HCT116 (cell line): Measurements from ENCODE around the gene ROR2.

Experiments used
- EZH2 ChIP-seq: fragments of 200-600 bp; sonication (generic); IDR thresholded peaks from 2 replicates; pipeline ENCODE4 v1.6.1; 2017; ENCODE audit warnings: antibody characterized with exemption, mixed run types
- EZH2phosphoT487 ChIP-seq: fragments of 200-600 bp; IDR thresholded peaks from 2 replicates; pipeline ENCODE4 v1.6.1; 2018; ENCODE audit warnings: antibody characterized with exemption, borderline replicate concordance
- JUND ChIP-seq: IDR thresholded peaks from 2 replicates; pipeline ENCODE4 v1.6.1; 2012
- POLR2A ChIP-seq: IDR thresholded peaks from 2 replicates; pipeline ENCODE4 v1.7.0; 2011; ENCODE audit warnings: borderline replicate concordance; ENCODE audit not compliant: insufficient read depth, insufficient read length; ENCODE audit errors: extremely low read depth
- POLR2AphosphoS5 ChIP-seq: IDR thresholded peaks from 2 replicates; pipeline ENCODE4 v1.6.1; 2011; ENCODE audit warnings: mild to moderate bottlenecking, low read depth, low read length, moderate library complexity
- RAD21 ChIP-seq: IDR thresholded peaks from 2 replicates; pipeline ENCODE4 v1.6.1; 2012; ENCODE audit warnings: low read depth, mild to moderate bottlenecking
- SIN3A ChIP-seq: IDR thresholded peaks from 2 replicates; pipeline ENCODE4 v1.6.1; 2012; ENCODE audit warnings: low read depth
- SP1 ChIP-seq: IDR thresholded peaks from 2 replicates; pipeline ENCODE4 v1.6.1; 2012; ENCODE audit warnings: low read depth
- YY1 ChIP-seq: IDR thresholded peaks from 2 replicates; pipeline ENCODE4 v1.6.1; 2011; ENCODE audit warnings: low read length, low read depth, moderate library complexity, mild to moderate bottlenecking; ENCODE audit not compliant: insufficient replicate concordance; ENCODE audit errors: extremely low read depth
- TF ChIP-seq, protein P1 (sequence below), 3 experiments: fragments of 200-600 bp in 1 of 3; sonication (generic) in 1 of 3; IDR thresholded peaks in 2 of 3; conservative IDR thresholded peaks in 1 of 3; 2 replicates each; pipeline ENCODE4 v1.5.1; 2012 to 2017; ENCODE audit warnings: low read depth in 2 of 3, low read length in 2 of 3, antibody characterized with exemption in 1 of 3, borderline replicate concordance in 1 of 3, control low read depth in 1 of 3, mild to moderate bottlenecking in 1 of 3, mixed read lengths in 1 of 3, mixed run types in 1 of 3, moderate library complexity in 1 of 3; ENCODE audit not compliant: insufficient read depth in 1 of 3
- TF ChIP-seq, protein P2 (sequence below): IDR thresholded peaks from 2 replicates; pipeline ENCODE4 v1.6.1; 2012; ENCODE audit warnings: low read depth
- TF ChIP-seq, protein P3 (sequence below): IDR thresholded peaks from 2 replicates; pipeline ENCODE4 v1.6.1; 2012

DNA sequence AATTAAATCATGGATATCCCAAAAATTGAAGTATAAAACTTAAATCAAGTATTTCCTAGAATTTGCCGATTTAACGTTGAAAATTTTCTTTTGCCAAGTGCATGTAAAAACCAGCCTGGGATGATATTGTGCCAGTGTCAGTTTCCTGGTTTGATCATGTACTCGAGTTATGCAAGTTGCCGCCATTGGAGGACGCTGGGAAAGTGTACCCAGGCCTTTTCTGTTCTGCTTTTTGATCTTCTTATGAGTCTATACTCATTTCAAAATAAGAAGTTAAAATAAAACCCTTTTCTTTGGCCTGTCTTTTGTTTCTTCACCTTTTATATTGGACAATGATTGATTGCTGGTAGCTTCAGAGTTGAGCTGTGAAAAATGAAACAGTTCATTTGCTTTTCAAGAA, 433.3 kb downstream of the ROR2 start:
- TF ChIP-seq, protein P1, sequence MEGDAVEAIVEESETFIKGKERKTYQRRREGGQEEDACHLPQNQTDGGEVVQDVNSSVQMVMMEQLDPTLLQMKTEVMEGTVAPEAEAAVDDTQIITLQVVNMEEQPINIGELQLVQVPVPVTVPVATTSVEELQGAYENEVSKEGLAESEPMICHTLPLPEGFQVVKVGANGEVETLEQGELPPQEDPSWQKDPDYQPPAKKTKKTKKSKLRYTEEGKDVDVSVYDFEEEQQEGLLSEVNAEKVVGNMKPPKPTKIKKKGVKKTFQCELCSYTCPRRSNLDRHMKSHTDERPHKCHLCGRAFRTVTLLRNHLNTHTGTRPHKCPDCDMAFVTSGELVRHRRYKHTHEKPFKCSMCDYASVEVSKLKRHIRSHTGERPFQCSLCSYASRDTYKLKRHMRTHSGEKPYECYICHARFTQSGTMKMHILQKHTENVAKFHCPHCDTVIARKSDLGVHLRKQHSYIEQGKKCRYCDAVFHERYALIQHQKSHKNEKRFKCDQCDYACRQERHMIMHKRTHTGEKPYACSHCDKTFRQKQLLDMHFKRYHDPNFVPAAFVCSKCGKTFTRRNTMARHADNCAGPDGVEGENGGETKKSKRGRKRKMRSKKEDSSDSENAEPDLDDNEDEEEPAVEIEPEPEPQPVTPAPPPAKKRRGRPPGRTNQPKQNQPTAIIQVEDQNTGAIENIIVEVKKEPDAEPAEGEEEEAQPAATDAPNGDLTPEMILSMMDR (IDR thresholded peaks at IDR 0.05 in 2 of 3, conservative IDR thresholded peaks at IDR 0.05 in 1 of 3; ENCODE audit: borderline replicate concordance in 1 of 3, insufficient read depth in 1 of 3, low read depth in 2 of 3, low read length in 2 of 3) = no peak
- no peak for TF ChIP-seq POLR2A
- TF ChIP-seq YY1 = no peak
- no peak for TF ChIP-seq SIN3A
- TF ChIP-seq, protein P2, sequence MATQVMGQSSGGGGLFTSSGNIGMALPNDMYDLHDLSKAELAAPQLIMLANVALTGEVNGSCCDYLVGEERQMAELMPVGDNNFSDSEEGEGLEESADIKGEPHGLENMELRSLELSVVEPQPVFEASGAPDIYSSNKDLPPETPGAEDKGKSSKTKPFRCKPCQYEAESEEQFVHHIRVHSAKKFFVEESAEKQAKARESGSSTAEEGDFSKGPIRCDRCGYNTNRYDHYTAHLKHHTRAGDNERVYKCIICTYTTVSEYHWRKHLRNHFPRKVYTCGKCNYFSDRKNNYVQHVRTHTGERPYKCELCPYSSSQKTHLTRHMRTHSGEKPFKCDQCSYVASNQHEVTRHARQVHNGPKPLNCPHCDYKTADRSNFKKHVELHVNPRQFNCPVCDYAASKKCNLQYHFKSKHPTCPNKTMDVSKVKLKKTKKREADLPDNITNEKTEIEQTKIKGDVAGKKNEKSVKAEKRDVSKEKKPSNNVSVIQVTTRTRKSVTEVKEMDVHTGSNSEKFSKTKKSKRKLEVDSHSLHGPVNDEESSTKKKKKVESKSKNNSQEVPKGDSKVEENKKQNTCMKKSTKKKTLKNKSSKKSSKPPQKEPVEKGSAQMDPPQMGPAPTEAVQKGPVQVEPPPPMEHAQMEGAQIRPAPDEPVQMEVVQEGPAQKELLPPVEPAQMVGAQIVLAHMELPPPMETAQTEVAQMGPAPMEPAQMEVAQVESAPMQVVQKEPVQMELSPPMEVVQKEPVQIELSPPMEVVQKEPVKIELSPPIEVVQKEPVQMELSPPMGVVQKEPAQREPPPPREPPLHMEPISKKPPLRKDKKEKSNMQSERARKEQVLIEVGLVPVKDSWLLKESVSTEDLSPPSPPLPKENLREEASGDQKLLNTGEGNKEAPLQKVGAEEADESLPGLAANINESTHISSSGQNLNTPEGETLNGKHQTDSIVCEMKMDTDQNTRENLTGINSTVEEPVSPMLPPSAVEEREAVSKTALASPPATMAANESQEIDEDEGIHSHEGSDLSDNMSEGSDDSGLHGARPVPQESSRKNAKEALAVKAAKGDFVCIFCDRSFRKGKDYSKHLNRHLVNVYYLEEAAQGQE = no peak
- TF ChIP-seq, protein P3, sequence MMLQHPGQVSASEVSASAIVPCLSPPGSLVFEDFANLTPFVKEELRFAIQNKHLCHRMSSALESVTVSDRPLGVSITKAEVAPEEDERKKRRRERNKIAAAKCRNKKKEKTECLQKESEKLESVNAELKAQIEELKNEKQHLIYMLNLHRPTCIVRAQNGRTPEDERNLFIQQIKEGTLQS = no peak
- no peak for TF ChIP-seq EZH2phosphoT487
- TF ChIP-seq EZH2 = no peak
- no peak for TF ChIP-seq POLR2AphosphoS5
- TF ChIP-seq JUND = no peak
- no peak for TF ChIP-seq SP1
- no peak for TF ChIP-seq RAD21
